ENCODE data around the gene FMN1.
A peak's percentile ranks its signal among the peaks of the same experiment; 100 is the strongest.

- TF ChIP-seq CTCF (conservative IDR thresholded peaks at IDR 0.05; ENCODE audit: low read depth, low read length) (0 out of 2 replicates have a peak, but pooled peaks have one; percentile 23), EZH2 (IDR thresholded peaks at IDR 0.05; ENCODE audit: borderline replicate concordance, low read depth, low read length, poor library complexity, severe bottlenecking) (no peak)
Measured at GRCh38 chr15:33007303-33007855, 187.1 kb downstream of the FMN1 start.

Measured in A673 (cell line).